Eye (tissue), 1 donor: ENCODE data around the gene POC1A.

Experiments
- DNase-seq: peaks from one replicate; pipeline ENCODE4 v3.0.0-alpha.2; 2015

The POC1A gene

GRCh38 chr3:52154135-52155094 lies at the start of gene POC1A:
Gene POC1A (minus strand): TSS chr3:52154423. CDS start chr3:52154372, 51 bp downstream.
- peak; percentile 97 for DNase-seq

- no peak for DNase-seq
Observed at GRCh38 chr3:52203701-52204100, 49.5 kb upstream of the POC1A start.

- no peak for DNase-seq
Observed at GRCh38 chr3:52202384-52203077, 48.3 kb upstream of the POC1A start.

- DNase-seq = no peak
Observed at GRCh38 chr3:52200981-52201679, 46.9 kb upstream of the POC1A start.

- DNase-seq = no peak
Observed at GRCh38 chr3:52198643-52199608, 44.7 kb upstream of the POC1A start.

GRCh38 chr3:52197842-52198625 lies 43.8 kb upstream of the POC1A start, which contains the start of gene ALAS1:
Gene ALAS1 (plus strand): TSS chr3:52198160. CDS start chr3:52199242, 1,082 bp downstream.
- DNase-seq = peak; percentile 97

- DNase-seq = no peak
Observed at GRCh38 chr3:52197499-52197841, 43.2 kb upstream of the POC1A start.

- no peak for DNase-seq
Observed at GRCh38 chr3:52196977-52197376, 42.8 kb upstream of the POC1A start.

GRCh38 chr3:52195823-52196331 lies 41.7 kb upstream of the POC1A start:
- DNase-seq = no peak

GRCh38 chr3:52195291-52195597 lies 41.0 kb upstream of the POC1A start:
- DNase-seq = no peak

- no peak for DNase-seq
Observed at GRCh38 chr3:52194485-52195290, 40.5 kb upstream of the POC1A start.

GRCh38 chr3:52193065-52193464 lies 38.8 kb upstream of the POC1A start:
- no peak for DNase-seq

GRCh38 chr3:52191663-52192062 lies 37.4 kb upstream of the POC1A start:
- DNase-seq = no peak

GRCh38 chr3:52190294-52191074 lies 36.3 kb upstream of the POC1A start:
- DNase-seq = no peak

- no peak for DNase-seq
Observed at GRCh38 chr3:52188556-52188955, 34.3 kb upstream of the POC1A start.

GRCh38 chr3:52186729-52187128 lies 32.5 kb upstream of the POC1A start:
- no peak for DNase-seq

- no peak for DNase-seq
Observed at GRCh38 chr3:52185837-52186236, 31.6 kb upstream of the POC1A start.

- DNase-seq = no peak
Observed at GRCh38 chr3:52185311-52185710, 31.1 kb upstream of the POC1A start.

GRCh38 chr3:52184690-52185089 lies 30.5 kb upstream of the POC1A start:
- no peak for DNase-seq
